Measurements from ENCODE around the gene BET1L.
"Not testable (repeated sequence)": the region's sequence is repeated elsewhere in the genome, so short reads cannot be mapped to it uniquely, and the experiment has no call there.

Gene BET1L

GRCh38 chr11:207208-207862, at the start of gene BET1L, which contains the start of gene RIC8A:
BET1L (minus strand) TSS chr11:207399; CDS start chr11:207321, 78 bp downstream.
RIC8A (plus strand) TSS chr11:207708; CDS start chr11:208855, 1,147 bp downstream.
- DNase-seq (ENCODE audit: low spot score) = peak; percentile 97

GRCh38 chr11:255816-256215, 48.6 kb upstream of the BET1L start:
- no peak for DNase-seq (ENCODE audit: low spot score)

- DNase-seq (ENCODE audit: low spot score) = no peak
Measured at GRCh38 chr11:255176-255575, 48.0 kb upstream of the BET1L start.

- DNase-seq (ENCODE audit: low spot score) = no peak
Measured at GRCh38 chr11:253886-254270, 46.7 kb upstream of the BET1L start.

- DNase-seq (ENCODE audit: low spot score) = no peak
Measured at GRCh38 chr11:253160-253885, 46.1 kb upstream of the BET1L start.

- DNase-seq (ENCODE audit: low spot score) = no peak
Measured at GRCh38 chr11:252666-253065, 45.5 kb upstream of the BET1L start.

- DNase-seq (ENCODE audit: low spot score) = no peak
Measured at GRCh38 chr11:251550-251949, 44.4 kb upstream of the BET1L start.

- no peak for DNase-seq (ENCODE audit: low spot score)
Measured at GRCh38 chr11:250740-251299, 43.6 kb upstream of the BET1L start.

GRCh38 chr11:250274-250673, 43.1 kb upstream of the BET1L start:
- DNase-seq (ENCODE audit: low spot score) = no peak

GRCh38 chr11:249062-249461, 41.9 kb upstream of the BET1L start:
- no peak for DNase-seq (ENCODE audit: low spot score)

GRCh38 chr11:244376-244775, 37.2 kb upstream of the BET1L start:
- no peak for DNase-seq (ENCODE audit: low spot score)

GRCh38 chr11:241634-242033, 34.4 kb upstream of the BET1L start:
- no peak for DNase-seq (ENCODE audit: low spot score)

- DNase-seq (ENCODE audit: low spot score) = no peak
Measured at GRCh38 chr11:240315-240714, 33.1 kb upstream of the BET1L start.

- DNase-seq (ENCODE audit: low spot score) = not testable (repeated sequence)
Measured at GRCh38 chr11:238346-238745, 31.1 kb upstream of the BET1L start.

GRCh38 chr11:236774-237767, 29.9 kb upstream of the BET1L start, which contains the start of gene PSMD13:
PSMD13 (plus strand) TSS chr11:236976; CDS start chr11:237050, 74 bp downstream.
- DNase-seq (ENCODE audit: low spot score) = peak; percentile 84

- DNase-seq (ENCODE audit: low spot score) = peak; percentile 65
Measured at GRCh38 chr11:235997-236773, 29.0 kb upstream of the BET1L start, which contains the start of gene SIRT3. SIRT3 (minus strand) TSS chr11:236342; CDS start chr11:236328, 14 bp downstream.

GRCh38 chr11:235609-235996, 28.4 kb upstream of the BET1L start:
- DNase-seq (ENCODE audit: low spot score) = peak; percentile 42

- DNase-seq (ENCODE audit: low spot score) = no peak
Measured at GRCh38 chr11:235180-235579, 28.0 kb upstream of the BET1L start.

GRCh38 chr11:232783-233565, 25.8 kb upstream of the BET1L start:
- DNase-seq (ENCODE audit: low spot score) = no peak

GRCh38 chr11:230431-230830, 23.2 kb upstream of the BET1L start:
- DNase-seq (ENCODE audit: low spot score) = no peak
